HG03045 (cell line): Measurements from ENCODE around the gene MCL1.

Source experiments
- ATAC-seq: cut with Tn5 transposase; IDR thresholded peaks from one replicate; pipeline ENCODE4 v1.9.1; 2021; ENCODE audit warnings: mild to moderate bottlenecking, moderate library complexity; ENCODE audit not compliant: unreplicated experiment

The MCL1 gene

GRCh38 chr1:150544204-150544603, 35.2 kb downstream of the MCL1 start:
- ATAC-seq: no peak

GRCh38 chr1:150543500-150544143, 35.8 kb downstream of the MCL1 start:
- ATAC-seq: no peak

DNA sequence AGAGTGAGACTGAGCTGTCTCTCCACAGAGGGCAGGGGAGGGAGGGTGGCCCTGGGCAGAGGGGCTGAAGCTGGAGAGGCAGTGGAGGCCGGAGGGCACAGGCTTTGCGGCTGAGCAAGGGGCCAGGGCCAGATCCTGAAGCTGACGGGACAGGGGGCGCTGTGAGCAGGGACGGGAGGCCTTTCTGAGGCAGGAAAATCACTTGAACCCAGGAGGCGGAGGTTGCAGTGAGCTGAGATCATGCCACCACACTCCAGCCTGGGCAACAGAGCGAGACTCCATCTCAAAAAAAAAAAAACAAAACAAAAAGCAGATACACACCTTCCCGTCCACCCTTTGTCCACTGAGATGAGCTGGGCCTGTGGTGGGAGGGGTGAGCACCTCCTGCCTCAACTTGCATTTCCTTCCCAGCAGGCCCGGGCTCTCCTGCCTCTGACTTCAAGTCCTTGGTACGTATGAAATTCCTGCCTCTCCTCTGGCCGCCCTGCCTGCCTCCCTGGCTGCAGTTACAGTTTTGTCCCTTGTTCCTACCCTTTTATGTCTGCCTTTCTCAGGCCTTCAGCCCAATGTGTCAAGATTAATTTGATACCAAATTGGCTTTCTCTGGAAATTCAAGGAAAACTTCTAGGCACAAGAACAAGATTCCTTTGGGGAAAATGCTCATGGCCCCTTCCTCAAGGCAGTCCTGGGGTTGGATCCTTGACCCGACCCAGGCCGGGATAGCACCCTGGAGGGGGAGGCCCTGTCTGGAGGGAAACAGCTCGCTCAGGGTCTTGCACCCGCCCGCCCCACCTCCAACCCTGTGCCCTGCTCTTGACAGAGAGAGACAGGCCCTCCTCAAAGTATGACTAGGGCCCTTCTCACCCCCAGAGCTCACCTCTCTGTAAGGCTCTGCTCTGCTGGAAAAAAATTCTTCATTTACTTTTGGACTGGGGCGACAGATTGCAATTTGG, 41.4 kb downstream of the MCL1 start:
- ATAC-seq: no peak

GRCh38 chr1:150536836-150537731, 42.3 kb downstream of the MCL1 start:
- ATAC-seq: no peak

- ATAC-seq: no peak
These were observed 43.7 kb downstream of the MCL1 start for GRCh38 chr1:150535511-150536287.

DNA sequence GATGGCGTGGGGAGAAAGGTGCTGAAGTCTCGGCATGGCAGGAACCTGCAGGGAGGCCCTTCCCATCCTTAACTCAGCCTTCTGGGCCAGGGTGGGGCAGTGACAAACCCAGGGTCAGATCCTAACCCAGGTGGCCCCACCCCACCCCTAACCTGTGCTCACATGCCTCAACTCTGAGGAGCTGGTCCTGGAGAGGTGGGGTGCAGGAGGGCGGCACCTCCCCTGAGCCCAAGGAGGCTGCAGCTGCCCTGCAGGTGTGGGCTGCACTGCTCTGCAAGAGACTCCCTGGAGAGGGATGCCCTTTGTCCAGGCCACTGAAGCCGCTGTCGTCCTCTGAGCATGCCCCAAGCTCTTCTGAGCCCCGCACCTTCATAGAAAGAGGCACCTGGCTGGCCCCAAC, 45.4 kb downstream of the MCL1 start:
- ATAC-seq: no peak

- ATAC-seq: no peak
These were observed 46.5 kb downstream of the MCL1 start for GRCh38 chr1:150532860-150533259.

DNA sequence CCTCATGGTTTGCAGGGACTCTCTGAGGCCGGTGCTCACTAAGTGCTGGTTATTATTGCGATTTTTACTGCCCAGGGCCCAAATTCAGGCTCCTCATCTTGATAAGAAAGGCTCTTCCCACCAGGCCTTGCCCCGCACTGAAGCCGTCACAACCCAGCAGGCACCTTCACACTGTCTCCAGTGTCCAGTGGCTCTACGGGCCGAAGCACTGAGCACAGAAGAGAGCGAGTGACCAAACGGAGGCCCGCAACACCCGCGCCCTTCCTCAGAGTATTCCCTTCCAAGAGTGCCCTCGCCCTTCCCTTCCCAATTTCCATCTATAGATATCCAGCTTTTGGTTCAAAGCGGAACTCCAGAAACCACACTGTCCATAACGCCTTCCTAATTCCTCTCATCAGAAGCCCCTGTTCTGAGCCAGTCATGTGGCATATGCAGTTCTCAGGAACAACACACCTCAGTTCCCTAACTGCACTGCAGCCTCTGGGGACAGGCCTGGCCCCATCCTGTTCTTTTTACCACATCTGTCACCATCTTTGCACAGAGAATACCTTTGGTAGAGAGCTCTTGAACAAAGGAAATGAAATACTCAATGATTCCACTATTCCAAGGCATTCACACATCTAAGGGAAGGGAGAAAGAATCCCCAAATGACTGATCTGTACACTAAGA, 48.8 kb downstream of the MCL1 start:
- ATAC-seq: no peak

GRCh38 chr1:150529017-150529416, 50.4 kb downstream of the MCL1 start:
- no peak for ATAC-seq

GRCh38 chr1:150528196-150528595, 51.2 kb downstream of the MCL1 start:
- no peak for ATAC-seq

GRCh38 chr1:150525348-150525747, 54.1 kb downstream of the MCL1 start:
- ATAC-seq: no peak
